GM12801 (cell line): ENCODE measurements around the gene PRICKLE2.

Source experiments
- TF ChIP-seq, protein P1 (sequence below): IDR thresholded peaks from one replicate; pipeline ENCODE4 v1.5.1; 2011; ENCODE audit warnings: control low read depth; ENCODE audit not compliant: insufficient read length; ENCODE audit errors: extremely low read depth

PRICKLE2 gene

DNA sequence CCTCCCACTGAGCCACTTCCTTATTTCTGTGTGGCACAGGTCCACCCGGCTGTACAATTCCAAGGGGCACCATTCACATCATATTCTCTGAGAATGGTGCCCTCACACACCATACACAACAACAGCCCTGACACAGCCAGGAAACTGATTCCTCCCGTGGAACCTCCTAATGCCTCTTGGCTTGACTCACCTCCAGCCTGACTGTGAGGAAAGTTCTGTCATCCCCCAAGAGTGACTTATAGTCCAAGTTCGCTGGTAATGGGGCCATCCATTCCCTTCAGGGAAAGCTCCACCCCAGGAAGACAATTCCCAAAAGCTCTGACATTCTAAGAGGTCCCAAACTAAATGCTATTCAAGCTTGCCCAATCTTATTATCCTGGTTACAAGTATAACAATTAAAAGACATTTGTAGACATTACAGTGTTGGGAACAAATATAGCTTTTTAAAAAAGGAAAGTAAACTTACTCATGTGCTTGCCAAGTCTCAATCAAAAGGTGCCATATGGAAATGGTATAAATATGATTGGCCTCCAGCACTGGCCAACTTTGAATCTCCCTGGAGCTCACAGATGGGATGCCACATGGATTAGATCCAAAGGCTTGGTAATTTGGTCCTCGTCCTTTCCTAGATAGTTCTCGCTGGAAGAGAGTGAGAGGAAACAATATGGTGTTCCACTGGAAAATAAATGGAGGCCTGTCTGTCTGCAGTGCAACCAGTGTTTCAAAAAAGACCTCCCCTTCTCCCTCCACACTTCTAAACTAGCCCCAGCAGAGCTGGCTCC lies 145.7 kb downstream of the PRICKLE2 start:
- TF ChIP-seq, protein P1, sequence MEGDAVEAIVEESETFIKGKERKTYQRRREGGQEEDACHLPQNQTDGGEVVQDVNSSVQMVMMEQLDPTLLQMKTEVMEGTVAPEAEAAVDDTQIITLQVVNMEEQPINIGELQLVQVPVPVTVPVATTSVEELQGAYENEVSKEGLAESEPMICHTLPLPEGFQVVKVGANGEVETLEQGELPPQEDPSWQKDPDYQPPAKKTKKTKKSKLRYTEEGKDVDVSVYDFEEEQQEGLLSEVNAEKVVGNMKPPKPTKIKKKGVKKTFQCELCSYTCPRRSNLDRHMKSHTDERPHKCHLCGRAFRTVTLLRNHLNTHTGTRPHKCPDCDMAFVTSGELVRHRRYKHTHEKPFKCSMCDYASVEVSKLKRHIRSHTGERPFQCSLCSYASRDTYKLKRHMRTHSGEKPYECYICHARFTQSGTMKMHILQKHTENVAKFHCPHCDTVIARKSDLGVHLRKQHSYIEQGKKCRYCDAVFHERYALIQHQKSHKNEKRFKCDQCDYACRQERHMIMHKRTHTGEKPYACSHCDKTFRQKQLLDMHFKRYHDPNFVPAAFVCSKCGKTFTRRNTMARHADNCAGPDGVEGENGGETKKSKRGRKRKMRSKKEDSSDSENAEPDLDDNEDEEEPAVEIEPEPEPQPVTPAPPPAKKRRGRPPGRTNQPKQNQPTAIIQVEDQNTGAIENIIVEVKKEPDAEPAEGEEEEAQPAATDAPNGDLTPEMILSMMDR, result no peak

DNA sequence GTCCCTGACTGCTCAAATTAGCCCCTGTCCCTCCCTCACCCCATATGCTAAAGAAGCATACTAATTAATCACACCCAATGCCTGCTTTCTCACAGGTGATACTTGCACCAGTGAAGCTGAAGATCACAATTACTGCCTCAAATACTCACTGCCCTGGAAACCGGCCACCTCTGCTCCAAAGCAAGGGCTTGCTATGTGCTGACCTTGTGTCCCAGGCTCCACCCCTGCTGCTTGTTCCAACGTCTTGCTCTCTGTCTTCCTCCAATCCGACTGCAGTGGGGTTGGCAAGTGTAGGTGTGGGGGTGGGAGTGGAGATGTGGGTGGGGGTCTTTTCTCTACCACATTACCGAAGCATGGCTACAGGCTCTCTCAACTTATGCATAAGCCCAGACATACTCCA lies 146.3 kb downstream of the PRICKLE2 start:
- TF ChIP-seq, protein P1, result no peak

DNA sequence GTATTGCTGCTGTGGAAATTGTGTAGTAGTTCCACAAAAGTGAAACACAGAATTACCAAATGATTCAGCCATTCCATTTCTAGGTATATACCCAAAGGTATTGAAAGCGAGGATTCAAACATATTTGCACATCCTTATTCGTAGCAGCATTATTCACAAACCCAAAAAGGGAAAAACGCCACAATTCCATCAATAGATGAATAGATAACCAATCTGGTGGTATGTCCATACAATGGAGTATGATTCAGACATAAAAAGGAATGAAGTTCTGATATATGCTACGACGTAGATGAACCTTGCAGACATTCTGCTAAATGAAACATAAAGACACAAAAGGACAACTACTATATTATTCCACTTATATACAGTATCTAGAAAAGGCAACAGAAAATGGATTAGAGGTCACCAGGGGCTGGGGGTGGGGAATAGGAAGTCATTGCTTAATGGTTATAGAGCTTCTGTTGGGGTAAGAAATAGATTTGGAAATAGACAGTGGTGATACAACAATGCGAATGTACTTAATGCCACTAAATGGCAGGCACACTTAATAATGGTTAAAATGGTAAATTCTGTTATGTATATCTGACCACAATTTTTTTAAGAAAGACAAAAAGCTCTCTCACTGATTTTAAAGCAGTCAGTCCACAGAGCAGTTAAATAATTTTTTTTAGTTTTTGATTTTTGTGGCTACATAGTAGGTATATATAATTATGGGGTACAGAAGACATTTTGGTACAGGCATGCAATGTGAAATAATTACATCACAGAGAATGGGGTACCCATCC lies 150.2 kb downstream of the PRICKLE2 start:
- TF ChIP-seq, protein P1, result no peak

DNA sequence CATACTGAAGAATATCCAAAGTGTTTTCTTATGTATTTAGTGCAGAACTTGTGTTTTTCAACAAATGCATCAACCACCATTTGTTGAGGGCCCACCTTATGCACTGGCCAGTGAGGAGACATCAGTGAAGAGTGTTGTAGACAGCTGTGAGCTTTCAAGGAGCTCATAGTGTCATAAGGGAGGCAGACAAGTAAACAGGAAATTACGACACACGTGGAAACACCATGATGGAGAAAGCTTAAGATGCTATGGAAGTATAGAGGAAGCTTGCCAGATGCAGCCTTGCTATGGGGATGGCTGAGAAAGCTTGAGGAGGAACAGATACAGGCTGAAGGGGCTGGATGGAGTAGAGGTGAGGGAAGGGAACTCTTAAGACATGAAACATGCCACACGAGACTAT lies 151.2 kb downstream of the PRICKLE2 start:
- TF ChIP-seq, protein P1, result no peak

DNA sequence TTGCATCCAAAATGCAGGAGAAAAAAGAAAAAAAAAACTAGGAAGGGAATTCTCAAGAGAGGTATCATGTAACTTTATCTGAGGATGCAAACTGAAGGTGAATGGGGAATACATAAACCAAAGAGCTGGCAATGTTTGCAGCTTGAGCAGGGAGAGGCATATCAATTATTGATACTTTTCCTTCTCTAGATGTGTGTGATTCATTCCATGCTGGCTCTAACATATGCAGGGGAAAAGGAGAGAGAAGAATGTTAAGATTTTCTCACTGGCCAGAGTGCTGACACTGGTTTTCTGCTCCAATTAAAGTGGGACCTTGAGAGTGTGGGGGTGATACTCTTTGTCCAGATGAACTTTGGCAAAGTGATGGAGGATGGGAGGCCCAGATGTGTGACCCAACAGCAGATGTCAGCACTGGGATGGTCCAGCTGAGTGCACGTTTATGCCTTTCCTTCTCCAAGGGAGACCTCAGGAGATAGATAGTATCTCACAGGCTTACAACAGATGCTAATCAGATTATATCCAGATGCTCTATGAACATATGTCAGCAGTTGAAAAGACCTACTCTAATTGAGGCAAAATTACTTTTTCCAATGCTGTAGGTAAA lies 152.0 kb downstream of the PRICKLE2 start:
- TF ChIP-seq, protein P1, result no peak

DNA sequence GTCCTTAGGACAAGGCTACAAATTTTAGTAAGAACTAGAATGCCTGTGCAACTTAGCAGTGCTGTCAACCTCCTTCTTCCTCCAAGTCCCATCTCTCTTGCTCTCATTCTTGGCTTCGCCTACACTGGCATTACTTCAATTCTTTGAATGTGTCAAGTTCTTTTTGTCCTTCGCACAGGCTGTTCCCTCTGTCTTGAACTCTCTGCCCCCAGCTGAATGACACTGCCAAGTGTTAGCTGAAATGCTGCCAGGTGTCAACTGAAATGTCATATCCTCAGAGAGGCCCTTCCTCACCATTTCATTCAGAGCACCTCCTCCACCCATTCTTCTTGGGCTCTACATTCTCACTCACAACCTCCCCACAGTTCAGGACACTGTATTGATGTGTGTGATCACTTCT lies 153.1 kb downstream of the PRICKLE2 start:
- TF ChIP-seq, protein P1, result no peak

DNA sequence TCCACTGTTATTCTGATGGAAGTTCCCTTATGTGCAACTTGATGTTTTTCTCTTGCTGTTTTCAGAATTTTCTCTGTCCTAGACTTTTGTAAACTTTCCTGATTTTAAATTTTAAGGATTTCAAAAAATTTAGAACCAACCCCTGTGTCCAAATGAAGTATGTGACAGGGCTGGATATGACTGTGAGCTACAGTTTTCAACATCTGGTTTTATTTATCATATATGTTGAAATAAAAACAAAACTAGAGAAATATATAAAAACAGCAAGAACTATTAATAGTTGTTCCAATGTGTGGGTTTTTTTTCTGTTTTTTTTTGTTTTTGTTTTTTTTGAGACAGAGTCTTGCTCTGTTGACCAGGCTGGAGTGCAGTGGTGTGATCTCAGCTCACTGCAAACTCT lies 154.6 kb downstream of the PRICKLE2 start:
- TF ChIP-seq, protein P1, result no peak
